Measurements from ENCODE around the gene LDB2.

- no peak for TF ChIP-seq EZH2 (IDR thresholded peaks at IDR 0.05; ENCODE audit: low read depth)
- no peak for TF ChIP-seq CTCF (conservative IDR thresholded peaks at IDR 0.05)
These were observed 431.4 kb downstream of the LDB2 start for GRCh38 chr4:16467061-16467460.
